NCI-H187 (cell line): ENCODE results near the gene DPYSL4.
A peak's percentile ranks its signal among the peaks of the same experiment; 100 is the strongest.

ENCODE experiments used
- DNase-seq, 2 experiments: peaks; one replicate each; lab custom pipeline; 2025; lab: John Stamatoyannopoulos, UW

Gene DPYSL4

GRCh38 chr10:132163826-132164515 is 22.8 kb upstream of the DPYSL4 start:
- DNase-seq: no peak

GRCh38 chr10:132164761-132165278 is 21.9 kb upstream of the DPYSL4 start:
- DNase-seq: peak in 1 of 2 experiments; percentile 13

- no peak for DNase-seq
These were observed 21.2 kb upstream of the DPYSL4 start for GRCh38 chr10:132165416-132165980.

DNA sequence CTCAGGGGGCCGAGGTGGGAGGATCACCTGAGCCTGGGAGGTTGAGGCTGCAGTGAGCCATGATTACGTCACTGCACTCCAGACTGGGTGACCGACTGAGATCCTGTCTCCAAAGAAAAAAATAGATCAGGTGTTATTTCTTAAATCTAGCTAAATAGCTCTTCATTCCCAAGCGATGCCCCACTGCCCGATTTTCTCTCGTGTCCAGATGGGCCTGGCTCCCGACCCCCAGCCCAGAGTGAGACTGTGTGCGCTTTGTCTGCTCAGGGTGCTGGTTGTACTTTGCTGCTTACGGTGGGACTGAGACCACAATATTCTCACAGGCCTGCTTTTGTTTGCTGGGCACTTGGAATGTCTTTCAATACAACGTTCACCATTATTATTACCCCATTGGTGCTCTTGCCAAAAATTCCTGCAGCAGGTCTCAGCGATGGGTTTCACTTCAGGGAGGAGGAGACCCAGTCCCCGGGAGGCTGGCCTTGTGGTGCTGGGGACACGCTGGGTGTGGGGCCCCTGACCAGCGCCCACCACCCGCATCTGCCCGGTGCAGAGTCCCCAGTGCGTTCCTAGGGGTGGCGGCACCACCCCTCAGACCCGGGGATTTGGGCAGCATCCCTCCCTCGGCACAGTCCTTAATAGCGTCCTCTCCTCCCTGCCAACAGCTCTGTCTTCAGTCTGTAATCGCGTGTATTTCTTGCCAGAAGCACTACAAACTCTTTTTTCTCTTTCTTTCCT is 20.4 kb upstream of the DPYSL4 start:
- DNase-seq: no peak

GRCh38 chr10:132167041-132167674 is 19.6 kb upstream of the DPYSL4 start:
- DNase-seq: no peak

DNA sequence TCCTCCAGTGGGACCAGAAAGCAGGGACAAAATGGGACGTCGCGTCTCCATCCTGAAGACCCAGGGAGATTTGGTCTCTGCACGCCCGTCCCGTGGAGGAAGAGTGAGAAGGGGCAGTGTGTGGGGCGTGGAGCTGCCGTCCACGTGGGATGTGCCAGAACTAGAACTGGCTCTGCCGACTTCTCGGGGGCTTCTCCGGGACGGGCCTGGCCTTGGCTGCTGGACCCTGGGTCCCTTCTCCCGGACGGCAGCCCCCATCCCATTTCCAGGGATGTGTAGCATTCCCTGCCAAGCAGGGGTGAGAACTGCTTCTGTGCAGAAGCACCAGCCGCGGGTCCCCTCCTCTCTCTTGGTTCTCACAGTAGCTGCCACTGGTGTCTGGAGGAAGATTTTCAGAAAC is 18.8 kb upstream of the DPYSL4 start:
- DNase-seq: no peak

GRCh38 chr10:132168571-132169030 is 18.1 kb upstream of the DPYSL4 start:
- no peak for DNase-seq

GRCh38 chr10:132169031-132169765 is 17.6 kb upstream of the DPYSL4 start:
- no peak for DNase-seq

GRCh38 chr10:132169766-132170560 is 16.8 kb upstream of the DPYSL4 start:
- no peak for DNase-seq

DNA sequence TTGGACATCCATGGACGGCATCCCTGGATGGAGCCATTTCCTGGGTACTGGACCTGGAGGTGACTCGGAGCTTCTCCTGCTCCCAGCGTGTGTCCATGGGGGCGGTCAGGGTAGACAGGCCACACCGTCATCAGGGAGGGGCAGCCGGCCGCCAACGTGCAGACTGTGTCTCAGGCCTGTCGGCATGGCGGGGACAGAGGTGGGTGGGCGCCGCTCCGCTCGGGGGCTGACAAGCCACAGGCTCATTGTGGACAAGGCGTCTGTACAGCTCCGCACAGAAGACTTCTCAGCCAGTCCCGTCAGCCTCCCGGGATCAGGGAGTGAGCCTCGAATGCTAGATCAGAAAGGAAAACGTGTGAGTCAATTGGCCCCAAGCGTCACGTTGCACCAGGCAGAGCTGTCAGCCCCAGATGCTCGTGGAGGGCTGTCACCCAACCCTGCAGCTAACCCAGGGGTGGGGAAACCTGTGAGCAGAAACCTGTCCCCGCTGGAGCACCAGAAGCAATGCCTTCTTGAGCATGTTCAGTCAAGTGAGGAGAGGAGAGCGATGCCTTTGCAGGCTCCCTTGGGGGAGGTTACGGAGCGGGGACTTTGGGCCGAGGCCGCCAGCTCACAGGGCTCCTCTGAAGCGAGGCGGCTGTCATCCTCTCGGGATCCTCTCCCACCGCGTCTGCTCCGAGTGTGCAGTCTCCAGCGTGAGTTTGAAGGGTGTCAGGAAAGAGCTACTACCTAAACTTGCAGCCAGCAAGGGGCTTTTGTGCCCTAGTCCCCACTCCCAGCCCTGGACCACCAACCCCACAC is 16.0 kb upstream of the DPYSL4 start:
- no peak for DNase-seq

GRCh38 chr10:132172091-132173066 is 14.4 kb upstream of the DPYSL4 start:
- no peak for DNase-seq

DNA sequence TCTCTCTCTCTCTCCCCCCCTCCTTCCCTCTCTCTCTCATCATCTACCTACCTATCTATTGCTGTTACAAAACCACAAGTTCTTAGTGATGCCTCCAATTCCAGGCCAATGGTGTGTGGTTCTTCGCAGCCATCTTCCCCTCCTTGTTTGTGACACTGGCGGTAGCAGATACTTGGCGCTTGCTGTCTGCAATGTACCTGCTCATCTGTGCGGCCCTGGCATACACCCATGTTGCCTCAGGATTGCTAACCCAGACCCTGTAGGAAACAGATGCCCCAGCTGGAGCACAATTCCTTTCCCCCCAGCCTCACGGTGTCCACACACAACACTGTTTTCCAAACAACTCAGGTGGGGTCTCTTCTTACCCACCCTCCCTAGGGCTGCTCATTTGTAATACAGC is 13.6 kb upstream of the DPYSL4 start:
- no peak for DNase-seq

- no peak for DNase-seq
These were observed 12.5 kb upstream of the DPYSL4 start for GRCh38 chr10:132174237-132174636.

DNA sequence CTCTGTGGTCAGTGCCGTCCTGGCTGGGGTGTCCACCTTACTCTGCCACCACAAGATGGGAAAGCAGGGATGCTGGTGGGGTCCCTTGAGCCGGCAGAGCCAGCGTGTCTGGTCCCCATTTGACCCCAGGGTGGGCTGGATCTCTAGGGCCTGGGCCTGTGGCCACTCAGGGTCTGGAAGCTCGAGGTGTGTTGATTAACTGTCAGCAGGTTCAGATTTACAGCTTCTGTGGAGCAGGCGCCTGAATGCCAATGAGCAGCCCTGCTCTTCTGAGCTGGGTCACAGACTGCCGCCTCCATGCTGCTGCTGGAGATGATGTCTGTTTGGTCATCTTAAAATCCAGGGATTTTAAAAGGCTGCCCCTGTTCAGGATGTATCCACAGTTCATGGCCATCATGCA is 11.3 kb upstream of the DPYSL4 start:
- DNase-seq: no peak

DNA sequence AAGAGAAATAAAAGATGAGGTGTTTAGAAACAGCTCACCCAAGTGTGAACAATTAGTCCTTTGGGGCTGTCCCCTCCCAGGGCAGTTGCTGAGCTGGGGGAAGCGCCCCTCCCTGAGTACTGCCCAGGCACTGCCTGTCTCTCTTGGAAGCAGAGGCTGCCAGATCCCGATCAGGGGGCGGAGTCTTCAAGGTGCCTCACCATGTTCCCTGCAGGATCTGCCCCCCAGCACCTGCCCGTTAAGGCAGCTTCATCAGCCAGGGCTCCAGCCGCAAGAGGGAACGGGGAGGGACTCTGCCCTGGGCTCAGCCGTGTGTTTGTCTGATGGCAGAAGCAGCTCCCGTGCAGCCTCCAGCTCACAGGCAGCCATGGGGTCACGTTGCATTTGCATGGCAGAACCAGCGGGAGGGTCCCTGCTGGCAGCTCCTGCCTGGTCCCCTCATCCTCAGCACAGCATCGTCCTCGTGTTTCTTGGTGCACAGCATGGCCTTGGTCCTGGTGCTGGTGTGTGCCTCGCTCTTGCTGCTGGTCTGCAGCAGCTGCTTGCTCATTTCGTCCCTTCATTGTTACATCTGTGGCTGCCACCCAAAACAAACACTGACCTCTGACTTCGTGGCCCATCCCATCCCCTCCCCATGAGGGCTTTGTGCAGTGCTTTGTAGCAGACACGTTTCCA is 10.7 kb upstream of the DPYSL4 start:
- peak in 1 of 2 experiments; percentile 14 for DNase-seq

DNA sequence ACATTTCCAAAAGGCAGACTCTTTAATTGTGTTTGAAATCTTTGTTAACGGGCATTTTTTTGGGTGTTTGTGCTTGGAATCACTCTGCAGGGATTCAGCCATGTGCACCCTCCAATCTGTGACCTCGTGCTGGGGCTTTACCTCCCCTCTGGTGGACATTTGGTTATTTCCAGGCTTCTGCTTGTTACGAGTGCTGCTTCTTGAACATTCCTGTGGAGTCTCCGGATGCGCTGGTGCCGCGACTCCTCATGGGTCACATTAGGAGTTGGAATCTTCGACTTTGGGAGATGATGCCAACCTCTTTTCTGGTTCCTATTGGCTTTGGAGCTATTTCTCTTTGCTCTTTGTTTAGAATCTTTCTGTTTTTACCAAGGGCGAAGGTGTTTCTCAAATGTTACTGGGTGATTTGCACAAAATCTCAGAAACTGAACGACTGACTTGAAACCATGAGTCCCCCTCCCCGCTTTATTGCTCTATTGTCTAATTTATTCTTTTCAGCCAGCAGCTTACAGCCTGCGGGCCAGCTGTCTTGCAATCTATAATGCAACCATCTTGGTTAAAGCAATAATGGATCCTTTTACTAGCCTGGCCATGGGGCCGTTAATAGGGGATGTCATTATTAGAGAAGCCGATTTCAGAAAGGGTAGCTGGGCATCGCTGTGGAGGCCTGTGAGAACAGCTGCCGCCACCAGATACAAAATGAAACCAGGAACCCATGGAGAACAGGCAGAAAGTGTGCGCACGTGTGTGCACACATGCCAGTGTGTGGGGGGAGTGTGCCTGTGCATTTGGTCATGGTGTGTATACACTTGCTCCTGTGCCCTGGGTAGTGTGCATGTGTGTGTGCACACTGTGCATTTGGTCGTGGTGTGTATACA is 9.9 kb upstream of the DPYSL4 start:
- DNase-seq: no peak

GRCh38 chr10:132178046-132178445 is 8.7 kb upstream of the DPYSL4 start:
- no peak for DNase-seq
